HepG2 (cell line): ENCODE results near the gene ST3GAL2. TPM values are rescaled to one million over a fixed set of nuclear protein-coding genes. Genes with fewer than 3 reads are reported as not detected.
A peak's percentile ranks its signal among the peaks of the same experiment; 100 is the strongest.

Source experiments
- BCL3 ChIP-seq: sonication (generic); formaldehyde crosslinking; IDR thresholded peaks from 2 replicates; pipeline ENCODE4 v1.5.1; 2020; ENCODE audit warnings: mild to moderate bottlenecking, missing genetic modification reagents, moderate library complexity
- EHMT2 ChIP-seq: fragments of 200-600 bp; sonication (generic); IDR thresholded peaks from 2 replicates; pipeline ENCODE4 v1.7.0; 2017; ENCODE audit warnings: antibody characterized with exemption, low read depth, low read length, borderline replicate concordance
- MXD4 ChIP-seq: IDR thresholded peaks from 2 replicates; pipeline ENCODE4 v1.6.1; 2016; ENCODE audit warnings: mild to moderate bottlenecking, missing biosample characterization, missing genetic modification reagents
- SOX13 ChIP-seq, 3 experiments: fragments of 450-650 bp in 1 of 3; sonication (generic) in 1 of 3; formaldehyde crosslinking in 1 of 3; IDR thresholded peaks in 2 of 3; conservative IDR thresholded peaks in 1 of 3; 2 replicates each; pipeline versions ENCODE4 v1.5.0 to v1.6.1; 2016 to 2020; ENCODE audit warnings: antibody characterized with exemption in 1 of 3, mild to moderate bottlenecking in 1 of 3, missing compliant biosample characterization in 1 of 3, missing genetic modification reagents in 1 of 3, moderate library complexity in 1 of 3
- TOE1 ChIP-seq: sonication (generic); formaldehyde crosslinking; IDR thresholded peaks from 2 replicates; pipeline ENCODE4 v1.4.0; 2020; ENCODE audit warnings: mild to moderate bottlenecking, missing genetic modification reagents
- ZC3H13 ChIP-seq: sonication (generic); formaldehyde crosslinking; IDR thresholded peaks from 2 replicates; pipeline ENCODE4 v1.8.1; 2023; ENCODE audit warnings: mild to moderate bottlenecking, missing genetic modification reagents, moderate library complexity
- ZNF281 ChIP-seq: sonication (generic); formaldehyde crosslinking; IDR thresholded peaks from 2 replicates; pipeline ENCODE4 v1.4.0; 2020; ENCODE audit warnings: missing genetic modification reagents, borderline replicate concordance
- ZNF572 ChIP-seq: sonication (generic); formaldehyde crosslinking; IDR thresholded peaks from 2 replicates; pipeline ENCODE4 v1.5.1; 2020; ENCODE audit warnings: mild to moderate bottlenecking, missing genetic modification reagents
- ZNF615 ChIP-seq: sonication (generic); formaldehyde crosslinking; IDR thresholded peaks from 2 replicates; pipeline ENCODE4 v1.5.0; 2020; ENCODE audit warnings: mild to moderate bottlenecking, missing genetic modification reagents, borderline replicate concordance
- ZNF703 ChIP-seq: sonication (generic); formaldehyde crosslinking; IDR thresholded peaks from 2 replicates; pipeline ENCODE4 v1.5.1; 2020; ENCODE audit warnings: missing genetic modification reagents, mild to moderate bottlenecking, moderate library complexity, borderline replicate concordance
- polyA plus RNA-seq, 8 experiments: library from polyadenylated mRNA; depleted of rRNA in 3 of 8; stranded (reverse) in 7 of 8; unstranded in 1 of 8; fragments of >200 nt; fragmentation: Illumina TruSeq in 4 of 8; extraction: Trizol in 4 of 8; gene quantifications; 2 replicates each; pipeline versions ENCODE4 v1.2.1 to v1.2.3, GENCODE V29; 2011 to 2016; ENCODE audit warnings: low read depth in 4 of 8, missing spikeins in 1 of 8, mixed read lengths in 1 of 8; ENCODE audit not compliant: insufficient read depth in 1 of 8
- total RNA-seq, 5 experiments: library from RNA; depleted of rRNA; stranded (reverse); fragments of >200 nt; fragmentation: Illumina TruSeq; extraction: Trizol; gene quantifications; 2 replicates each; pipeline ENCODE4 v1.2.3, GENCODE V29; 2016; ENCODE audit warnings: low read depth in 1 of 5
- TF ChIP-seq, protein P1 (sequence below): sonication (generic); formaldehyde crosslinking; IDR thresholded peaks from 2 replicates; pipeline ENCODE4 v1.5.0; 2020; ENCODE audit warnings: missing genetic modification reagents
- TF ChIP-seq, protein P2 (sequence below): sonication (generic); formaldehyde crosslinking; IDR thresholded peaks from 2 replicates; pipeline ENCODE4 v1.4.0; 2020; ENCODE audit warnings: missing genetic modification reagents
- TF ChIP-seq, protein P3 (sequence below): IDR thresholded peaks from 2 replicates; pipeline ENCODE4 v1.6.1; 2016; ENCODE audit warnings: missing compliant biosample characterization, missing genetic modification reagents, borderline replicate concordance

Gene ST3GAL2
- total and polyA plus RNA-seq, 2 of the 13 experiments (the other 11 are each of a cell fraction or from before 2014, with no cell fraction given) = 16.3 to 24.9 TPM

- TF ChIP-seq MXD4 (CRISPR knock-in tag) = peak; percentile 17; the same call in 1 of the 2 replicates
- peak; percentile 79; the same call in 1 of the 2 replicates for TF ChIP-seq BCL3 (CRISPR knock-in tag)
- TF ChIP-seq SOX13 (IDR thresholded peaks at IDR 0.05) = no peak
- 0 out of 4 replicates have a peak, but pooled peaks of 1 of the 2 experiments have one; percentile 11 for TF ChIP-seq SOX13 (CRISPR knock-in tag; conservative IDR thresholded peaks at IDR 0.05 in 1 of 2, IDR thresholded peaks at IDR 0.05 in 1 of 2)
- no peak for TF ChIP-seq ZC3H13 (CRISPR knock-in tag)
- no peak for TF ChIP-seq EHMT2
- TF ChIP-seq, protein P1, sequence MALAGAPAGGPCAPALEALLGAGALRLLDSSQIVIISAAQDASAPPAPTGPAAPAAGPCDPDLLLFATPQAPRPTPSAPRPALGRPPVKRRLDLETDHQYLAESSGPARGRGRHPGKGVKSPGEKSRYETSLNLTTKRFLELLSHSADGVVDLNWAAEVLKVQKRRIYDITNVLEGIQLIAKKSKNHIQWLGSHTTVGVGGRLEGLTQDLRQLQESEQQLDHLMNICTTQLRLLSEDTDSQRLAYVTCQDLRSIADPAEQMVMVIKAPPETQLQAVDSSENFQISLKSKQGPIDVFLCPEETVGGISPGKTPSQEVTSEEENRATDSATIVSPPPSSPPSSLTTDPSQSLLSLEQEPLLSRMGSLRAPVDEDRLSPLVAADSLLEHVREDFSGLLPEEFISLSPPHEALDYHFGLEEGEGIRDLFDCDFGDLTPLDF = peak; percentile 92
- TF ChIP-seq, protein P2, sequence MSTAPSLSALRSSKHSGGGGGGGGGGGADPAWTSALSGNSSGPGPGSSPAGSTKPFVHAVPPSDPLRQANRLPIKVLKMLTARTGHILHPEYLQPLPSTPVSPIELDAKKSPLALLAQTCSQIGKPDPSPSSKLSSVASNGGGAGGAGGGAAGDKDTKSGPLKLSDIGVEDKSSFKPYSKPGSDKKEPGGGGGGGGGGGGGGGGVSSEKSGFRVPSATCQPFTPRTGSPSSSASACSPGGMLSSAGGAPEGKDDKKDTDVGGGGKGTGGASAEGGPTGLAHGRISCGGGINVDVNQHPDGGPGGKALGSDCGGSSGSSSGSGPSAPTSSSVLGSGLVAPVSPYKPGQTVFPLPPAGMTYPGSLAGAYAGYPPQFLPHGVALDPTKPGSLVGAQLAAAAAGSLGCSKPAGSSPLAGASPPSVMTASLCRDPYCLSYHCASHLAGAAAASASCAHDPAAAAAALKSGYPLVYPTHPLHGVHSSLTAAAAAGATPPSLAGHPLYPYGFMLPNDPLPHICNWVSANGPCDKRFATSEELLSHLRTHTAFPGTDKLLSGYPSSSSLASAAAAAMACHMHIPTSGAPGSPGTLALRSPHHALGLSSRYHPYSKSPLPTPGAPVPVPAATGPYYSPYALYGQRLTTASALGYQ (CRISPR knock-in tag) = peak; percentile 64
- no peak for TF ChIP-seq ZNF281 (CRISPR knock-in tag)
- TF ChIP-seq, protein P3, sequence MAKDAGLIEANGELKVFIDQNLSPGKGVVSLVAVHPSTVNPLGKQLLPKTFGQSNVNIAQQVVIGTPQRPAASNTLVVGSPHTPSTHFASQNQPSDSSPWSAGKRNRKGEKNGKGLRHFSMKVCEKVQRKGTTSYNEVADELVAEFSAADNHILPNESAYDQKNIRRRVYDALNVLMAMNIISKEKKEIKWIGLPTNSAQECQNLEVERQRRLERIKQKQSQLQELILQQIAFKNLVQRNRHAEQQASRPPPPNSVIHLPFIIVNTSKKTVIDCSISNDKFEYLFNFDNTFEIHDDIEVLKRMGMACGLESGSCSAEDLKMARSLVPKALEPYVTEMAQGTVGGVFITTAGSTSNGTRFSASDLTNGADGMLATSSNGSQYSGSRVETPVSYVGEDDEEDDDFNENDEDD (CRISPR knock-in tag) = peak; percentile 74; the same call in 1 of the 2 replicates
- TF ChIP-seq ZNF703 (CRISPR knock-in tag) = peak; percentile 35; the same call in 1 of the 2 replicates
- 0 out of 2 replicates have a peak, but pooled peaks have one; percentile 75 for TF ChIP-seq TOE1 (CRISPR knock-in tag)
- TF ChIP-seq ZNF572 (CRISPR knock-in tag) = 0 out of 2 replicates have a peak, but pooled peaks have one; percentile 83
- no peak for TF ChIP-seq ZNF615
Observed at GRCh38 chr16:70454222-70455034, 15.5 kb upstream of the ST3GAL2 start, which contains the start of gene FCSK (continued).
